Measurements from ENCODE around the gene SEC23IP.
A peak's percentile ranks its signal among the peaks of the same experiment; 100 is the strongest.
"Not testable (repeated sequence)": the region's sequence is repeated elsewhere in the genome, so short reads cannot be mapped to it uniquely, and the experiment has no call there.

Gene SEC23IP

DNA sequence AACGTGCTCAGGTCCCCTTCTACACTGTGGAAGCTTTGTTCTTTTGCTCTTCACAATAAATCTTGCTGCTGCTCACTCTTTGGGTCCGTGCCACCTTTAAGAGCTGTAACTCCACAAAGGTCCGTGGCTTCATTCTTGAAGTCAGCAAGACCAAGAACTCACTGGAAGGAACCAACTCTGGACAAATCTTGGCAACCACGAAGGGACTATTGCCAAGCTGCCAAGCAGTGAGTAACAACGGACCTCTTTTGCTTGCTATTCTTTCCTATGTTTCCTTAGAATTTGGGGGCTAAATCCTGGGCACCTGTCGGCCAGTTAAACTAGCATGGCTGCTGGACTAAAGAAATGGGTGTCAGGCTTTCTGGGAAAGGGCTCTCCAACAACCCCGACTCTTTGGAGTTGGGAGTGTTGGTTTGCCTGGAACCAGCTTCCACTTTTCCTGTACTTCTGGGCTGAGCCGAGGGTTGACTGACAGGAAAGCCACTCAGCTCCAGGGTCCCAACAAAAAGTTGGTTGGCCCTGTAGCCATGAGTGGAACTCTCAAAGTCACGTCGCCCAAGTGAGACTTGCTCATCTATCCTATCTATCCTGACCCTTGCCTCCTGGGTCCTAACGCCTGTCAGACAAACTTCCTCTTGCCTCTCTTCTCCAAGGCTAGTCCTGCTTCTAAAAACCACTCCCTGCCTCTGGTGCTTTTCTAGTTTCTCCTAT lies 8.5 kb upstream of the SEC23IP start:
- DNase-seq (ENCODE audit: low spot score), result not testable (repeated sequence)

DNA sequence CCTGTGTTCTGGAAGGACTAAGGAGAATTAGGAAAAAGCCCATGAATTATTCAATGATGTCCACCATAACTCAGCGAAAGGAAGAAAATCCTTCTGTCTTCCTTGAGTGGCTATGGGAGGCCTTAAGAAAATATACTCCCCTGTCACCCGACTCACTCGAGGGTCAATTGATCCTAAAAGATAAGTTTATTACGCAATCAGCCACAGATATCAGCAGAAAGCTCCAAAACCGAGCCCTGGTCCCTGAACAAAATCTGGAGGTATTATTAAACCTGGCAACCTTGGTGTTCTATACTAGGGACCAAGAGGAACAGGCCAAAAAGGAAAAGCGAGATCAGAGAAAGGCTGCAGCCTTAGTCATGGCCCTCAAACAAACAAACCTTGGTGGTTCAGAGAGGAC lies 6.5 kb upstream of the SEC23IP start:
- DNase-seq (ENCODE audit: low spot score), result not testable (repeated sequence)

DNA sequence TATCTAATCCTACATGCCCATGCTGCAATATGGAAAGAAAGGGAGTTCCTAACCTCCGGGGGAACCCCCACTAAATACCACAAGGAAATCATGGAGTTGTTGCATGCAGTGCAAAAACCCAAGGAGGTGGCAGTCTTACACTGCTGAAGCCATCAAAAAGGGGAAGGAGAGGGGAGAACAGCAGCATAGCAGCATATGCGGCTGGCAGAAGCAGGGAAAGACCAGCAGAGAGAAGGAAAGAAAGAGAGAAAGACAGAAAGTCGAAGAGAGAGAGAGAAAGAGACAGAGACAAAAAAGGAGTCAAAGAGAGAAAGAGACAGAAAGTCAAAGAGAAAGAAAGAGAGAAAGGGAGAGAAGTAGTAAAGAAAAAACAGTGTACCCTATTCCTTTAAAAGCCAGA lies 3.8 kb upstream of the SEC23IP start:
- DNase-seq (ENCODE audit: low spot score), result not testable (repeated sequence)

DNA sequence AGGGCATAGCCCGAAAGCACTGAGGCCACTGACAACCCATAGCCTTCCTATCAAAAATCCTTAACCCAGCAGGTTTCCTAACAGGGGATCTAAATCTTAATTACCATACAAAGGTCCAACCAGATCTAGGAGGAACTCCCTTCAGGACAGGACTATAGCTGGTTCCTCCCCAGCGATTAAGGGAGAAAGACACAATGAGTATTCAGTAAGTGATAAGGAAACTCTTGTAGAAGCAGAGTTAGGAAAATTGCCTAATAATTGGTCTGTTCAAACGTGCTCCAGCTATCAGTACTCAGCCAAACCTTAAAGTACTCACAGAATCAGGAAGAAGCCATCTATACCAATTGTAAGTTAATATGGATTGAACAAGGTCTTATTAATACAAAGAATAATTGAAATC lies 3.3 kb upstream of the SEC23IP start:
- not testable (repeated sequence) for DNase-seq (ENCODE audit: low spot score)

DNA sequence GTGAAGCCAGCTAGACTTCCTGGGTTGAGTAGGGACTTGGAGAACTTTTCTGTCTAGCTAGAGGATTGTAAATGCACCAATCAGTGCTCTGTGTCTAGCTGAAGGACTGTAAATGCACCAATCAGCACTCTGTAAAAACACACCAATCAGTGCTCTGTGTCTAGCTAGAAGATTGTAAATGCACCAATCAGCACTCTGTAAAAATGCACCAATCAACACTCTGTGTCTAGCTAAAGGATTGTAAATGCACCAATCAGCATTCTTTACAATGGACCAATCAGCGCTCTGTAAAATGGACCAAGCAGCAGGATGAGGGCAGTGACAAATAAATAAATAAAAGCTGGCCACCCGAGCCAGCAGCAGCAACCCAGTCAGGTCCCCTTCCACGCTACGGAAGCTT lies 2.2 kb upstream of the SEC23IP start:
- peak; percentile 24 for DNase-seq (ENCODE audit: low spot score)

DNA sequence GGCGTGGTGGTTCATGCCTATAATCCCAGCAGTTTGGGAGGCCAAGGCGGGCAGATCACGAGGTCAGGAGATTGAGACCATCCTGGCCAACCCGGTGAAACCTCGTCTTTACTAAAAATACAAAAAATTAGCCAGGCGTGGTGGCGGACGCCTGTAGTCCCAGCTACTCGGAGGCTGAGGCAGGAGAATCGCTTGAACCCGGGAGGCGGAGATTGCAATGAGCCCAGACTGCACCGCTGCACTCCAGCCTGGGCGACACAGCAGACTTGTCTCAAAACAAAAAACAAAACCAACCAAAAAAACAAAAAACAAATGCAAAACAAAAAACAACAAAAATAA lies 712 bp upstream of the SEC23IP start:
- DNase-seq (ENCODE audit: low spot score), result not testable (repeated sequence)

DNA sequence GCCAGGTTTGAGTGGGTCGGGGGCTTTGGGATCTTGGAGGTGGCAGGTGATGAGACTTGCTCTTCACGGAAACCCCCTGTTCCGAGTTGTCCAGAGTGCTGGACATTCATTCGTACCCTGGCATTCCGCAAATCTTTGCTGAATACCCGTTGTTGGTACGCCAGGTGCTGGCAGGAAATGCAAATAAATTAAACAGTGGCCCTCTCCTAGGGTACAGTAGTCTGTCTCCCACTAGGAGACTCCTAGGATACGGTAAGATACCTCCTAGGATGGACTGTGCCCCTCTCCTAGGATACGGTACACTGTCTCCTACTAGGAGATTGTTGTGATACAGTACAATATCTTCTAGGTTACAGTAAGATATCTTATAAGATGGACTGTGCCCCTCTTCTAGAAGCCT lies 544 bp downstream of the SEC23IP start:
- DNase-seq (ENCODE audit: low spot score), result peak; percentile 25

DNA sequence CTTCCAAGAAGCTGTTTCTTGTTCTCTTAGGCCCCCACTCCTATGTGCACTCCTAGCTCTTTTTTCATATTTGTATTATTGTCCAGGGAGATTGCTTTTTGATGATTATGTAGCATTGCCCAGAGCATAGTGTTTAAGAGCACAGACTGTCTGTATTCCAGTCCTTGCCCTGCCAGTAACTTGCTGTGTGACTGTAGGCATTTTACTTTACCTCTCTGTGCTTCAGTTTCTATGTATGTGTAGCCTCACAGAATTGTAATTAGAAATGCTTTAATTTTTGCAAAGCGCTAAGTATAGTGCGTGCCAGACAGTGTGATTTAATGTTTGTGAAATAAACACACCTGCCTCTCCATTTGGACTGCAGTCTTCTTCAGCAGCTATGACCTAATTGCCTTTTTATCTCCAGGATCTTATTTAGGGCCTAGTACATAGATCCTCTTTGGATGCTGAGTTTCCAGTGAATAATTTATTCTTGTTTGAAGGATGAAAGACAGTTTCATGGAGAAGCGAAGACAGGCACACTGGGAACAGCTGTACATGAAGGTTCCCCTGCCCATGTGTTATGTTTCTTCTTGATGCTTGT lies 1.4 kb downstream of the SEC23IP start:
- no peak for DNase-seq (ENCODE audit: low spot score)

DNA sequence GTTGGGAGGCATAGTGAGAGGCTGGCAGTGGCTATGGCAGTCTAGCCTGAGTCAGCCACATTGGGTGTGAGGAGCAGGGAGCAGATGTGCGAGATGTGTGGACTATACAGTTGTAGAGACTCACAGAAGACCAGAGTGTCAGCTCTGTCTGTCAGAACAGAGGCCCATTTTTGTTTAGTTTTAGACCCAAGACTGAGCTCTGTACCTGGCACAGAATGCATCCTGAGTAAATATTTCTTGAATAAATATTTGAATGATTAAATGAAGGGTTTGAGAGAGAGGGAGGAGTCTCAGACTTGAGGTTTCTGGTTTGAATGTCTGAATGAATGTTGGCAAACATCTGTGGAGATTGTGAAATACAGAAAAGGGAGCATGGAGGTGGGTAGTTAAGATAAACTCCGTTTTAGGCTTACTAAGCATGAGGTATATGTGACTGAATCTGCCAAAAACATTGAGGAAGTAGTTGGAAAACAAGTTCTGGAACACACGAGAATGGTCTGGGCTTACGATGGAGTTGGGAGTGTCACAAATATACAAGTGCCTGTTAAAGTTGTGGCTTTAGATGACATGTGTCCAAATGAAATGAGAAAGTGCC lies 3.6 kb downstream of the SEC23IP start:
- no peak for DNase-seq (ENCODE audit: low spot score)

DNA sequence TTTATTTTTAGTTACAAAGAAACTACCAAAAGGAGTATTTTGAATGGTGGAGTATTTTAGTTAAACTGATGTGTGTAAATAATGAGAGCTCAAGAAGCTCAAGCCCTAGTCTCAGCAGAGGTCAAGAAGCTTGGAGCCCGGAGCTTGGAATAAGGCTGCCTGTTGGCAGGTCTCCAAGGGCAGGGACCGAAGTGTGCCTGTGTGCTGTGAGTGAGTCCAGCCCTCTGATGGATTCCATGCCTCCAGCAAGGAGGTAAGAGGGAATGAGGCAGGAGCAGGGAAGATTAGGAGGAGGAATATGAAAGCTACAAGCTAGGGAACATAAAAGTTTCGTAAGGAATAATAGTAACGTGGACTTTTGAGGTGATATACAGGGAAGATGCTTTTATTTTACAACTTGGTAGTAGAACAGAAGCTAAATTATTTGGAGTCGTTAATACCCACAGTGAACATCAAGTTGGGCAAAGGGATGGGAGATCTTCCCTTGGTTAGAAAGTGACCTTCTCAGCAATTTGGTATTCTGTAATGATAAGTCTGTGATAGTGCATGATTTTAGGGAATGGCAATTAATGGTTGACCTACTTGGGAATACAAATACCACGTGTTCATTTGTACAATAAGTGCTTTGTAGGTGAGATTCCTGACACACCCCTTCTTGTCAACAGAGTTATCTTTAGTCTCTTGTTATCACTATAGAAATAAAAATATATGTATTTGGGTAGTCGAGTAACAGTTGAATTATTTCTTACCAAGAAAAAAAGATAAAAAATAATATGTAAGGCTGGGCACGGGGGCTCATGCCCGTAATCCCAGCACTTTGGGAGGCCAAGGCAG lies 4.6 kb downstream of the SEC23IP start:
- DNase-seq (ENCODE audit: low spot score), result no peak

DNA sequence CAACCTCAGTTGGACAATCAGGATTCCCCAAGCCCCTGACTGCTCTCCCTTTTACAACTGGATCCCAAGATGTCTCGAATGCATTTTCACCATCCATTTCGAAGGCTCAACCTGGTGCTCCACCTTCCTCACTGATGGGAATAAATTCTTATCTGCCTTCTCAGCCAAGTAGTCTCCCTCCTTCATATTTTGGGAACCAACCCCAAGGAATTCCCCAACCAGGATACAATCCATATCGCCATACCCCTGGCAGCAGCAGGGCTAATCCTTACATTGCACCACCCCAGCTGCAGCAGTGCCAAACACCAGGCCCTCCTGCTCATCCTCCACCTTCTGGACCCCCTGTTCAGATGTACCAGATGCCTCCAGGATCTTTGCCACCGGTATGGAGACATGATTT lies 6.0 kb downstream of the SEC23IP start:
- DNase-seq (ENCODE audit: low spot score), result no peak

DNA sequence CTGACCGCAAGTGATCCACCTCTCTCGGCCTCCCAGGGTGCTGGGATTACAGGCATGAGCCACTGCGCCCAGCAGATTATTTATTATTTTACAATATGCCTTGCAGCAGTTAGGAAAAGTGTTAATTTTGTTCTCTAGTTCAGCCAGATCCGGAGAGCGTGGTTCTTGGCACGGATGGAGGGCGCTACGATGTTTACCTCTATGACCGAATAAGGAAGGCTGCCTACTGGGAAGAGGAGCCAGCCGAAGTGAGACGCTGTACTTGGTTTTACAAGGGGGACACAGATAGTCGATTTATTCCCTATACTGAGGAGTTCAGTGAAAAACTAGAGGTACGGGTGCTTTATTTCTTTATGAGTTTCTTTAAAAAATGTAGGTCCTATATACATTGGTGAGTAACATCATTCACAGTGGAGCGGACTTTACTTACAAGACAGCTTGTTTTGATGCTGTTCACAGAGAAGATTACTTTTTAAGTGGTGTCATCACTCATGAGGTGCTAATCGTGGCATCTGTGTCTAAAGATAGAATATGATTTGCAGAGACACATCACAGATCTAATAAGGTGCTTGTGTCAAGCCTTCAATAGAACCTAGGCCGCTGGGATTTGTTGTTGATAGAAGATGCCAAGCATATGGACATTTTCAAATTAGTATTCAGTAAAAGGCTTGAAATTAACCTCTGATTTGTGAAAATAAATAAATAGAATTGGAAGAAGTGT lies 11.6 kb downstream of the SEC23IP start:
- DNase-seq (ENCODE audit: low spot score), result no peak

DNA sequence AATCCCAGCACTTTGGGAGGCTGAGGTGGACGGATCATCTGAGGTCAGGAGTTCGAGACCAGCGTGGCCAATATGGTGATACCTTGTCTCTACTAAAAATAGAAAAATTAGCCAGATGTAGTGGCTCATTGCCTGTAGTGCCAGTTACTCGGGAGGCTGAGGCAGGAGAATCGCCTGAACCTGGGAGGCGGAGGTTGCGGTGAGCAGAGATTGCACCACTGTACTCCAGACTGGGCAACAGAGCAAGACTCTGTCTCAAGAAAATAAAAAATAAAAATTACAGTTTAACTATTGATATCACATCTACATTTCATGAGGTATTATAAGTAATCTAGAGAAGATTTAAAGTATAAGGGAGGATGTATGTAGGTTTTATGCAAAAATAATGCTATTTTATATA lies 15.2 kb downstream of the SEC23IP start:
- DNase-seq (ENCODE audit: low spot score), result not testable (repeated sequence)

DNA sequence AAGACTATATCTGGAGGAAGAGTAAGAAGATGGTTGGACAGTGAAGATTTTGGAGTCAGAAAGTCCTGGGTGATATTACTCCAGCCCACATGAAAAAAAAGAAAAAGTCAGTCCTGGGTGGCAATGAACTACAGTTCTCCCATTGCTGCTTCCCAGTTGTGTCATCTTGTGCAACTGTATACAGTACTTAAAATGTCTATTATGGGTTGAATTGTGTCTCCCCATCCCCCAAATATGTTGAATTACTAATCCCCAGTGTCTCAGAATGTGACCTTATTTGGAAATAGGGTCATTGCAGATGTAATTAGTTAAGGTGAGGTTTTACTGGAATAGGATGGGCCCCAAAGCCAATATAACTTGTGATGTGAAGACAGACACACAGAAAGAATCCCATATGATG lies 15.6 kb downstream of the SEC23IP start:
- DNase-seq (ENCODE audit: low spot score), result no peak

DNA sequence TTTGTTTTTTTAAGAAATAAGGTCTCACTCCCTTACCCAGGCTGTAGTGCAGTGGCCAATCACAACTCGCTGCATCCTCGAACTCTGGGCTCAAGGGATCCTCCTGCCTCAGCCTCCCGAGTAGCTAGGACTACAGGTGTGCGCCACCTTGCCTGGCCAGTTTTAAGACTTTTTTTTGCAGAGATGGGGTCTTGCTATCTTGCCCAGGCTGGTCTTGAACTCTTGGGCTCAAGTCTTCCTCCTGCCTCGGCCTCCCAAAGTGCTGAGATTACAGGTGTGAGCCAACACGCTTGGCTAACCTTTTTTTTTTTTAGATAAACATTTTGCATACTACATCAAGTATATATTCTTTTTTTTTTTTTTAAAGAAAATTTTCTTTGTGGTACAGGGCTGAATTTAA lies 18.2 kb downstream of the SEC23IP start:
- DNase-seq (ENCODE audit: low spot score), result no peak

DNA sequence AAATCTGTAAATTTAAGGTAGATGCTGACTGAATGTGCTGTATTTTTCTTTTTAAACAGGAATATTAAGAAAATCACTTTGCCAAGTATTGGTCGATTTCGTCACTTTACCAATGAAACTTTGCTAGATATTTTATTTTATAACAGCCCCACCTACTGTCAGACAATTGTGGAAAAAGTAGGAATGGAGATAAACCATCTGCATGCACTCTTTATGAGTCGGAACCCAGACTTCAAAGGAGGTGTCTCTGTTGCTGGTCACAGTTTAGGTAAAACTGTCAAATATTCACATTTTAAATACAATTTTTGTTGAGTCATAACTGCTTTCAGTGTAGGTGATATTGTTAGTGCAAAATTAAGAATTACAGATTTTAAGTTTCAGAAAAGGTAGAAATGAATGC lies 25.2 kb downstream of the SEC23IP start:
- DNase-seq (ENCODE audit: low spot score), result no peak

DNA sequence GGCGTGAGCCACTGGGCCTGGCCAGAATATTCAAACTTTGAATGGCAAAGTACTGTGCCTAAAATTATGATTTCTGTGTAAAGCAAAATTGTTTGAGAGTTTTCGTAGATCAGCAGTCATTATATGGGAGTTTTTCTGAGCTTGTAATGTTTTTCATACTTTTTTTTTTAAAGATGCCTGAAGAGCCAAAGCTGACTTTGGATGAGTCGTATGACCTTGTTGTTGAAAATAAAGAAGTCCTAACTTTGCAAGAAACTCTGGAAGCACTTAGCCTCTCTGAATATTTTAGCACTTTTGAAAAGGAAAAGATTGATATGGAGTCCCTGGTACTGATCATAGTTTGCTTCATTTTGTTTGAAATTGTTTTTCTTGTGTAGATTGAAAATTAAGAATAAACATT lies 26.7 kb downstream of the SEC23IP start:
- no peak for DNase-seq (ENCODE audit: low spot score)

DNA sequence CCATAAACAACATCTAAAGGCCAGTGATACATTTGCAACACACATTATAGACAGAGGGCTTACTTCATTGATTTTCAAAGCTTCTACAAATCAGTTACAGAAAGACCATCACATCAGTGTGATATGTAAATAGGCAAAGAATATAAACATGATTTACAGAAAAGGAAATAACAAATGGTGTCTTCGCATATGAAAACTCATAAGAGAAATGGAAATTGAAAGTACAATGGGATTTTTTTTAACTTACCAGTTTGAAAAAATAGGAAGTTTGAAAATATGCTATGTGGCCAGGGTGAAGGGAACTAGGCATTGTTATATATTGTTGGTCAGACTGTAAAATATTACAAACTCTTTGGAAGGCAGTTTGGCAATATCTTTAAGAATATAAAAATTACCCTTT lies 27.3 kb downstream of the SEC23IP start:
- no peak for DNase-seq (ENCODE audit: low spot score)

DNA sequence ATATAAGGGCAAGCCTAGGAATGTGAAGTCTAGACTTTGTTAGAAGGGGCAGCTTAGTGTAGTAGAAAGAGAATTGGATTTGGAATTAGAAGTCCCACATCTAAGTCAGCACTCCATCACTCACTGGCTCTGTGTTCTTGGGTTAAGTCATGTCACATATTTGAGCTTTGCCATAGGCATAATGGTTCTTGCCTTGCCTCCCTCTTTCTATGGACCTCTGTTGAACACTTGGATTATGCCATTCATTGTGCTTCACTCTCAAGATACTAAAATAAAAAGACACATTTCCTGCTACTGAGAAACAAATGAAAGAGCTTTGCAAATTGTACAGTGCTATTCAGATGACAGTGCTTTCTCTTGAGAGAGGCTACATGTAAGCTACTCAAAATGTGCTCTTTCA lies 35.9 kb downstream of the SEC23IP start:
- no peak for DNase-seq (ENCODE audit: low spot score)

DNA sequence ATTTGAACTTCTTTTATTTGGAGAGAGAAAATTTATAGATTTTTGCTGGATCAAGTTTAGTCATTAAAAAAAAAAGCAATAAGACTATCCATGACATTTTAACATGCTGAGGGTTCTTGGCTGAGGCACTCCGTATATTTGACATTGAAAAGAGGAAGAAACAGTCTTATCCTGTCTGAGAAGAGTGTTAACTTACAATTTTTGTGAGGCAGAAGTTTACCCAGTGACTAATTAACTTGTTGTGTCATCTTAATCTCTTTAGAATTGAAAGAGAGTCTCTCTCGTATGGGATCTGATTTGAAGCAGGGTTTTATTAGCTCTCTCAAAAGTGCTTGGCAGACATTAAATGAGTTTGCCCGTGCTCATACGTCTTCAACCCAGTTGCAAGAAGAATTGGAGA lies 39.3 kb downstream of the SEC23IP start:
- no peak for DNase-seq (ENCODE audit: low spot score)

DNA sequence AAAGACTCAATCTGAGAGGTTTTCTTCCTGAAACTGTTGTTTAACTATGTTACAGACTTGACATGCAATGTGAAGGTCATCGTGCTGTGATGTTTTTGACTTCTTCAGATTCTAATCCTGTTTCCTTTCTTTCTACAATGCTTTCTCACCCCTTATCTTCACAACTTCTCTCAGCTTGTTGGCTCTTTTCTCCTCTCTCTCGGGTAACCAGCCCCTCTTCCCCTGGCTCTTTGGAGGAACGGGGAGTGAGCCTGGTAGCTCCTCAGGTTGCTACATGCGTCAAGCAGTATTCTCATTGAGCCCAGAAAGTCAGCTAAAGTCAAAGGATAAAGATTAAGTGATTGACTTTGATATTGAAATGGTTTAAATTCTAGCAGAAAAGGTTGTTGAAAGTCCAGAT lies 40.1 kb downstream of the SEC23IP start:
- no peak for DNase-seq (ENCODE audit: low spot score)

DNA sequence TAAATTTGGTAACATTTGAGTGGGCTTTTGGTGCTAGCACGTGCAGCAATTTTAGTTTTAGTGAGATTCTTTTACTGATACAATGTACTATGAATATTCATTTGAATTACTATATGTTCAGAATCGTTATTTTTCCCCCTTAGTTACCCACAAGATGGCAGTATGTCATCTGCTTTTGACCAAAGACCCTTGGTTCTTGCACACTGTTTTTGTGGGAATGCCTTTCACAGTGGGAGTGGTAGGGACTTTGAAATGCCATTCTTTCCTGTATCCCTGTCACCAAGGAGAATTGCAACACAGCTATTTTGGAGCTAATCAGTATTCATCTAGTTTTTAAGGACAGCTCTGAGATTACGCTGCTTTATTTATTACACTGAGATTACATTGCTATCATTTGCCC lies 40.6 kb downstream of the SEC23IP start:
- peak; percentile 46 for DNase-seq (ENCODE audit: low spot score)

Data from NAMALWA (cell line).